ENCODE data around the gene SMARCE1.

Gene SMARCE1

DNA sequence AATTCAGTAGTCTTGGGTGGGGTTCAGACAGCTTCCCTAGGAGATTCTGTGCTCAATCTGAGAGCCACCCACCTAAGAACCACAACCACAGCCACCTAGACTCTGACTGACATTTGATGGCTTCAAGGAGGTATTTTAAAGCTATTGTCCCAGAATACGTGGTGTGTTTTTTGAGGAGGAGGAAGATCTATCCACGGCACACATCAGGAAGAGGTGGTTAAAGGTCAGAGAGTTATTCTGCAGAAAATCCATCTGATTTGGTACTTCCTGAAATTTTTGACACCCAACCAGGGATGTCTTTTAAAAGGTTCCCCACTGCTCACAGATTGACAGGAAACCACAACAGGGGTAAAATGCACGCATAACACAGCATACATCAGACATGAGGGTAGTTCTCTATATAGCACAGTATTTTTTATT is 25.1 kb downstream of the SMARCE1 start:
- peak; percentile 85 for ATAC-seq (ENCODE audit: insufficient read depth, low read depth)
- Histone ChIP-seq H2AFZ (ENCODE audit: low read depth, low read length) (no peak overlapping the region), H3K79me2 (ENCODE audit: insufficient read depth, low read length) (no peaks in the 10 kb centered on the region), H3K4me1 (ENCODE audit: insufficient read depth, low read length) (peaks cover 18% of the 10 kb centered on the region), H3K27me3 (ENCODE audit: insufficient read depth, low read length, poor library complexity) (no peaks in the 10 kb centered on the region), H3K4me3 (ENCODE audit: low read depth in 1 of 2, low read length in 2 of 2) (no peak overlapping the region), H3K4me2 (ENCODE audit: insufficient read depth, low read length) (peak overlapping the region; percentile 18; the same call in 1 of the 2 replicates), H3K9me3 (ENCODE audit: insufficient read depth, low read length, severe bottlenecking) (no peaks in the 10 kb centered on the region), H3K9ac (ENCODE audit: low read depth, low read length) (no peak overlapping the region), H3K36me3 (ENCODE audit: insufficient read depth, low read length) (peaks cover 8% of the 10 kb centered on the region), H4K20me1 (ENCODE audit: insufficient read depth, low read length) (no peaks in the 10 kb centered on the region), H3K27ac (ENCODE audit: low read length) (no peak overlapping the region)
- DNase-seq, result peak; percentile 36
- no peak for TF ChIP-seq CTCF (IDR thresholded peaks at IDR 0.05; ENCODE audit: borderline replicate concordance, extremely low read depth, low read length, poor library complexity, severe bottlenecking)
- TF ChIP-seq EZH2 (IDR thresholded peaks at IDR 0.05; ENCODE audit: borderline replicate concordance, low read depth, low read length, severe bottlenecking), result no peak

- ATAC-seq (ENCODE audit: insufficient read depth, low read depth) (no peak), DNase-seq (no peak)
- H3K36me3 ChIP-seq (ENCODE audit: insufficient read depth, low read length), result no peaks in the 10 kb centered on the region
- no peak overlapping the region for H3K4me3 ChIP-seq (ENCODE audit: low read depth in 1 of 2, low read length in 2 of 2)
- no peaks in the 10 kb centered on the region for H3K27me3 ChIP-seq (ENCODE audit: insufficient read depth, low read length, poor library complexity)
- no peak overlapping the region for H3K27ac ChIP-seq (ENCODE audit: low read length)
- H3K9ac ChIP-seq (ENCODE audit: low read depth, low read length), result no peak overlapping the region
- TF ChIP-seq EZH2 (IDR thresholded peaks at IDR 0.05; ENCODE audit: borderline replicate concordance, low read depth, low read length, severe bottlenecking) (no peak), CTCF (IDR thresholded peaks at IDR 0.05; ENCODE audit: borderline replicate concordance, extremely low read depth, low read length, poor library complexity, severe bottlenecking) (no peak)
- H3K4me1 ChIP-seq (ENCODE audit: insufficient read depth, low read length), result peaks cover 18% of the 10 kb centered on the region
- no peaks in the 10 kb centered on the region for H3K9me3 ChIP-seq (ENCODE audit: insufficient read depth, low read length, severe bottlenecking)
- H4K20me1 ChIP-seq (ENCODE audit: insufficient read depth, low read length), result no peaks in the 10 kb centered on the region
- H3K79me2 ChIP-seq (ENCODE audit: insufficient read depth, low read length), result no peaks in the 10 kb centered on the region
- H3K4me2 ChIP-seq (ENCODE audit: insufficient read depth, low read length), result no peak overlapping the region
- no peak overlapping the region for H2AFZ ChIP-seq (ENCODE audit: low read depth, low read length)
Observed at GRCh38 chr17:40621578-40621977, 26.0 kb downstream of the SMARCE1 start.

- Histone ChIP-seq H2AFZ (ENCODE audit: low read depth, low read length) (no peak overlapping the region), H3K4me2 (ENCODE audit: insufficient read depth, low read length) (no peak overlapping the region), H3K9me3 (ENCODE audit: insufficient read depth, low read length, severe bottlenecking) (no peaks in the 10 kb centered on the region), H3K4me3 (ENCODE audit: low read depth in 1 of 2, low read length in 2 of 2) (no peak overlapping the region), H3K27me3 (ENCODE audit: insufficient read depth, low read length, poor library complexity) (no peaks in the 10 kb centered on the region), H3K9ac (ENCODE audit: low read depth, low read length) (no peak overlapping the region), H3K36me3 (ENCODE audit: insufficient read depth, low read length) (no peaks in the 10 kb centered on the region), H3K79me2 (ENCODE audit: insufficient read depth, low read length) (no peaks in the 10 kb centered on the region), H4K20me1 (ENCODE audit: insufficient read depth, low read length) (no peaks in the 10 kb centered on the region), H3K27ac (ENCODE audit: low read length) (no peak overlapping the region), H3K4me1 (ENCODE audit: insufficient read depth, low read length) (peaks cover 18% of the 10 kb centered on the region)
- no peak for ATAC-seq (ENCODE audit: insufficient read depth, low read depth)
- DNase-seq, result no peak
- TF ChIP-seq EZH2 (IDR thresholded peaks at IDR 0.05; ENCODE audit: borderline replicate concordance, low read depth, low read length, severe bottlenecking) (no peak), CTCF (IDR thresholded peaks at IDR 0.05; ENCODE audit: borderline replicate concordance, extremely low read depth, low read length, poor library complexity, severe bottlenecking) (no peak)
Observed at GRCh38 chr17:40621019-40621418, 26.6 kb downstream of the SMARCE1 start.
